ENCODE measurements around the gene FHIT.

FHIT gene

DNA sequence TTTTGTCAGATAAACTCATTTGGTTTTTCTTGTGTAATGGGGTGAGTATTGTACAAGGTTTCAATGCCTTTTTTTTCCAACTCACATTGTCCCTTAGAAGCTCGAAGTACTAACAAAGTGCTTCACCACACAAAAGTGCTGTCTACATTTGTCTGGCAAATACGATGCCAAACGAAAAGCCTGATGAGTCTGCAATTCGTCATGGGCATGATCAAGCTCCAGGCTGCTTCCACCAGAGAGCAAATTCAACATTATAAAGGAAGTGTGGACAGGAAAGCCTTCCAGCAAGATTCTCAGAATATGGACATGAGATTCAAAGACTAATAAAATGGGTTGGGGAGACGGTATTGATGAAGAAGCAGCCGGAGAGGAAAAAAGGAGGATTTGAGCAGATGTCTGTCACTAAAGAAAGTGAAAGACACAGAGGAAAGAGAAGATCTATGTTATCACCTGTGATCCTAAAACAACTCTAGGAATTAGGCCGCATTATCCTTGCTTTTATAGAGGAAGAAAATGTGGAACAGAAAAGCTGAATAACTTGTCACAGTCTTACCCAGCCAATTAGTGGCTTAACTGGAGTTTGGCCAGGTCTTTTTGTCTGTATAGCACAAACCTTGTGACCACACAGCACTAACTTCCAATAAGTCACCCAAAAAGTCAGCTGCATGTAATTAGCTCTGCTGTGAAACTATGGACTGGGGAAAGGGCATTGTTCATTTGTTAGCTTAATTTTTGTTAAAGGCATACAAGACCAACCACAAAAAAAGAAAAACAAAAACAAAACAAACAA, 494.8 kb downstream of the FHIT start:
- no peak for DNase-seq

DNA sequence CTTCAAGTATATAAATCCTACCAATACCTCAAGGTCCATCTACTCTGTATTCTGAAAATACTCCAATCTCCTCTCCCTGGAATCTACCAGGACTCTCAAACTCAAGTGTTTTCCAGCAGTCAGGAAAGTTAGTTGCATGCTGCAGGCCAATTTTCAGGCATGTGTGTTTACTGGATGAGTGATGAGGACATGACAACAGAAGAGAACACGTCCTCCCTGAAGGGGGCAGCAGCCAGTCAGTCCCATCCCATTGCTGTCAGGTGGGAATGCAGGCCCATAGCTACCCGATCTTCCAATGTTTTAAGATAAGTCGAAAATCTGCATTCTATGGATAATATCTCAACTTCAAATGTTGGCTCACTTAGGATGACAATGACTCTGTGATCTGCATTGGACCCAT, 496.2 kb downstream of the FHIT start:
- DNase-seq, result no peak

DNA sequence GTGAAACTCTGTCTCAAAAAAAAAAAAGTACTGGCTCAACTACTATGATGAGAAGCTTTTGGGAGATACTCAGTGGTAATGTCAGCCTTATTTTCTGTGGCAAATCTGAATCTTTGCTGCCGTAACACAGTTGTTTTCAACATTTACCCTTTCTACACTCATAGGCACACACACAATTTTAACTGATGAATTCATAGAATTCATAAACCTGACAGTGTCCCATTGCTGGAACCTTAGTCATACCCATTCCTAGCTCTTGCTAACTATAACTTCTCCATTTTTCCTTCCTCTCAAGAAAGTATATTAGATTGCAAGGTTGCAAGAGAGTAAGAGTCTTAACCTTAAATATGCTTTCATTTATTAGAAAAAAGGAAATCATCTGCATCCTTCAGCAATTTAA, 496.6 kb downstream of the FHIT start:
- no peak for DNase-seq

DNA sequence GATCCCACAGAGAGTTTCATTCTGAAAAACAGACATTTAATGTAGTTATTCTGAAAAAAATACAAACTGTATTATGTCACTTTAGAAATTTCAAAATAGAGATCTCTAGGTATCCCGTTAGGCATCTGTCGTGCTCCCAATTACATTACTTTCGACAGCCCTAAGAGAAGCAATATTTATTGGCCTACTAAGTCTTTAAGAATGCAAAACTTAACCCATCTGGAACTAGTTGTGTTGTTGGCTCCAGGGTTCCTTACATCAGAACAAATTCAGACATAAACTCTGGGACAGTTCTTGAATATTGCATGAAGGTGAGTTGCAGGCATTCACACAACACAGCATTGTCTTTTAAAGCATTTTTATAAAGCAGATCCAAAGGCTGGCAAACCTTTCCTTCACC, 498.4 kb downstream of the FHIT start:
- DNase-seq, result no peak

DNA sequence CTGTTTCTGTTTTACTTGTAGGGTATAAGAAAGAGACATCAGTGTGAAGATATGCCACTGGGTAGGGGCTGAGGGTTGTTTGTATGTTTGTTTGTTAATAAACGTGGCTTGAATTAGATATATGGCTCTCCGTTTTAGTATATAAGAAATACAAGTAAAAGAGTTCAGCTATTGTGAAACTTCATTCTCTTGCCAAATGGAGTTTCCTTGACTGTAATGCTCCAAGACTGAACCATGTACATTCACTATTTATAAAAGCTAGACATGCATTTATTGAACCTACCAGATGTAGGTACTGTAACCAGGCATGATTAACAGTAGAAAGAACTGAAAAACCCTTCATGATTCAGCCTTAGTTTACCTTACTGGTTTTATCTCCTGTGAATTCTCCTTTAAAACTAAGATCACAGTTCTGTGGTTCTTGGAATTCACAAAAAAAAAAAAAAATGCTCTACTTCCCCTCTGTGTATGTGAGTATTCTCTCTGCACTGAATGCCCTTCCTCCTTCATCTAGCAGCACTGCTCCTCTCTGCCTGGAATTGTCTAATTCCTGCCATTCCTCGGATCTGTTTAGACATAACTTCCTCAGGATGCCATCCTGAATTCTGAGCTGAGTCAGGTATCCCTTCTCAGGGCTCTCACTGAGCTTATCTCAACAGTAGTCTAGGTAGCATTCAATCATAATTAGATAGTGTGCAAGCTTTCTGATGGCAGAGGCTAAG, 504.4 kb downstream of the FHIT start:
- DNase-seq, result no peak

DNA sequence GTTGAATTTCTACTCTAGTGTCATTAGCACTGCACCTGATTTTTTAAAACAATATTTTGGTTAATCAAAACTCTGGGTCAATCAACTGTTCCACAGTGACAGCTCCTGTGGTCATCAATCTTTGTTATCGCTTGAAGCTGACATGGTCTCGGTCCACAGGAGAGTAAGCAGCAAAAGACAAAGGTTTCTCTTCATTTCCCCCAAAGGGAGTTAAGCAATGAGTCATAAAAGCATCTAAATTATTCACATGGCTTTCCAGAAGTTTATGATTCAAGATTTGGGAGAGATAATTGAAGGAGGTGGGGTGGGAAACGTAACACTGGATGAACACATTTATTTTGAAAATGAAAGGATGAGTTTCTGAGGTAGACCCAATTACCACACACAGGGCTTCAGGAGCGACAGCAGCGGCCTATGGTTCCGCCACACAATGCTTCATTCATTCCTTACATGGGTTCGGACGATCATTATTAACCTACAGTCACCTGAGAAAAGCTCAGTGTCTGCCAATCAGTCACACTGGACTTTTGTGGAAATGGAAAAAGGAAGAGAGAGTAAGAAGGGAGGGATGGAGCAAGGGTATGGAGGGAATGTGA, 505.1 kb downstream of the FHIT start:
- no peak for DNase-seq

DNA sequence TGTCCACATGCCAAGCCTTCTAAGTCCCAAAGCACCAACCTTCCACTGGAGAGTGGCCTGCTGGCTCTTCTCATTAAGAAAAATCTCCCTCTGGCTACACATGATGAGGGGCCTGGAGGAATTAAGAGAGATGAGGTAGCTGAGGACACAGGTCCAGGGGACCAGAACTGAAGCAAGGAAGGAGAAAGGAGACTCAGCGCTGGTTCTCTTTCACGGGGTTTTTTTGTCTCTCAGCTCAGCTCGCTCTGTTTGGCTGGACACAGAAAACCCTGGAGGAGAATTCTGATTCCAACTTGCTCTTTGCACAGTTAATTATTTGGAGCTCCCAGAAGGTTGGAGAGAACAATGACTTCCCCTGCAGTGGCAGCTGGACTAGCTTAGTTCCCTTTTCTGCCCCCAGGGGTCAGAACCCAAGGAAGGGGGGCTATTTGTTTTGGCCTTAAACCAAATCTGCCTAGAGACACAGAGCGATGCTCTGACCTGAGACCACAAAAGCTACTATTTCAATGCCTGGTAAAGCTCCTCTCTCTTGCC, 507.6 kb downstream of the FHIT start:
- DNase-seq, result no peak

DNA sequence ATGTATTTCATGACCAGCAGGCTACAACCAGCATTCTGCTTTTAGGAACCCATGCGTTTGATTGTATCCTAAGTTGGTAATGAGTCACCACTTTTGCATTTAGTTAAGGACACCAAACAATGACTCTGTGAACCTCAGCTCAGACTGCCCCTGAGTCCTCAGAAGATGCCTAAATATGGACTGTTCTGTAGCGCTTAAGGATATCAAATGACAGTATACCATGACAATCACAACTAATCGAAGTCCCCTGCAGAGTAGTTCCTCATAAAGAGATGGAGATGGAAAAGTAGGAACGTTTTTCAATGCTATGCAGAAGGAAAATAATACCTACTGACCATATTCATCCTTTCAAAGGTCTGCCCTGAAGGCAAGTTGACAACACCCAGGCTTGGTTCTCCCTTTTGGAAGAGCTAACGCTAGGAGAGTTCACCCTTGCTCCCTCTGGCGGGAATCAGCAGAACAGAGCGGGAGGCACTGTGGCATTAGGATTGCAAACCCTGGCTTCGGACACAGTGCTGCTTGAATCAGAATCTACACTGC, 508.6 kb downstream of the FHIT start:
- no peak for DNase-seq

DNA sequence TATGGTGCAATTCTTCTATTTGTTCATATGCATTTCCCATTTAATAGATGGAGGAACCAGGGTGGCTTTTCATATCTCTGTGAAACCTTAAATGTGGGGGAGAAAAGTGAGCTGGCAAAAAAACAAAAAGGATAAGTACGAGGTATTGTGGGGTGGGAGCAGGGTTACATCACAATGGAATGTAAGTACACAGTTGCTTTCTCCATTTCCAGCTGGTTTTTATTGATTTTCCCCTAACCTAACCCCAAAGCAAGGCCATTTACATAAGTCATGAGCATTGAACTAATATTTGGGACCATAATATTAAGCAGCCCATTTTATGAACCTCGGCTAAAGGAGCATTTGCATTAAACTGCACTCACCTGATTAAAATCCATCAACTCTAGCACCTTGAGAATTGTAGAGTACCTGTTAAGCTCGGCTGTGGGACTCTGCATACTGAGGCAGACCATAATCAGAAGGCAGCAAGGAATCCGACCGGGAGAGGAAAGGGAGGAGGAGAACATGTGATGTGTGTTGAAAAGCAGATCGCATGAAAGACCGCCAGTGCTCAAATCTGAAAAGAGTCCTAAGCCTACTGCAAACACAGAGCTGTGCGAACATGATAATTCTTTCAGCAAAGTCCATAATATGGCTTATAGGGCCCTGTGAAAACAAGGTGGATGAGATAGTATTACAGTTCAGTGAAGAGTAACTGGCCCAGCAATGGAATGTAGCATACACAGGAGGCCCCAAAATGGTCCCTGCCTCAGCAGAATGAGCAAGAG, 513.4 kb downstream of the FHIT start:
- DNase-seq, result no peak

DNA sequence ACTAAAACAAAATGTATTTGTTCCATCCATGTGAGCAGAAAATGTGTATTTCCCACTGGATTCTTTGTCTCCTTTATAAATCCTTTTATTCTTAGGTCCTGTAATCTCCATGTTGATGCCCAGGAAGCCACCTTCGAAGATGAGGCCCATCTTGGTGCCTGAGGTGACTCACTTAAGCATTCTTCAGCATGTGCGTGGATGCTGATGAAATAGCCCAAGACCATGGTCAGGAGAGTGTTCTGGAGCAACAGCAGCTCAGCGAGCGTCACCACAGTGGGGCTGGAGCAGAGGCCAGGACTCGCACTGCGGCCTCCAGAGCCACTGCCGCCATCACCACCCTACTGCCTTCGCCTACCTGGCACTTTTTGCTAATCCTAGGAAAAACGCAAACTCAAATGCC, 520.9 kb downstream of the FHIT start:
- DNase-seq, result no peak

DNA sequence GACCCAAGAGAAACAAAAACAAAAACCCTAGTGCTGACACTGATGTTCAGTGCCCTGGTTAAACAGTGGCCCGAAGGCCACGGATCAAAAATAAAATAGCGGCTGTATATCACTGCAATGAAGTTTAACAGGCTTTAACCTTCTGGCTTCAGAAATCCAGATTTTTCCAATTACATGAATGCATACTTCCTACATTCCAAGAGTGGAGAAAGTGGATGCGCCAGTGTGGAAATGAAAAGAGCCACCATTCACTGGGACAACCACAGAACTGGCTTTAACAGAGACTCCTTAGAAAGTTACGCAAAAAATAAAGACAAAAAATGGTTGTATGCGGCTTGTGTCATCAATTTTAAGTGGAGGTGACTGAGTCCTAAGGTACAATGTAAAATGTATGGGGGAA, 522.2 kb downstream of the FHIT start:
- no peak for DNase-seq

DNA sequence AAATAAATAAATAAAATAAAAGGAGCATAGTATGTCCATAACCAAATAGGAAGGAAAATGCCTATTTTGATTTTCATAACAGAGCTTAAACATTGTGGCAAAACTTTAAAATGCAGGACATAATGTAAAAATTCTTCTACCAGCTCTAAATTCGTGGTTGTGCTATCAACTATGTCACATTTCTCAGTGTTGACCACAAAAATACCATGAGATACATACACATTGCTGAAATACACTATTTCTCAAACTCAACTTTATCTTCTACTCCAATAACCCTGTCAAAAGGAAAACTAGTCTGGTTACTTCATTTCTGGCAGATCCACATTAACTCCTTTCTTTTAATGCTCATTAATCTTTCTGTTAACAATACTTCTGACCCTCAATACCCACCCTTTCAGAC, 523.2 kb downstream of the FHIT start:
- DNase-seq, result no peak

DNA sequence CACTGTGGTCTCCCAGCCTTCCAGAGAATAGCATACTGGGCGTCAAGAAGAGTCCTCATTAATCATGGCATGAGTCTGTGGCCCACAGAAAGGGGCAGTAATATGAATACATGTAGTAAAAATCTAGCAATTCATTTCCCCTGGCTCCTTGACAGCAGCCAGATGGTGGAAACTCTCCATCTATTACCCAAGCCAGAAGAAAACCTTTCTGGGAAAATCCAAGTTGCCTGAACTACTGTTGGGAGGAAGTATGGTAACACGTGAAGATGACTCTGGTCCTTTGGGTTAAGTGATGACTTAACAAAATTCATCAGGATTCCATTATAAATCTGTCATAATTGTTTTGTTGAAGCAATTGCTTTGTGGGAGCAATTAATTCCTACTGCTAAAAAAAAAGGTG, 530.5 kb downstream of the FHIT start:
- no peak for DNase-seq

DNA sequence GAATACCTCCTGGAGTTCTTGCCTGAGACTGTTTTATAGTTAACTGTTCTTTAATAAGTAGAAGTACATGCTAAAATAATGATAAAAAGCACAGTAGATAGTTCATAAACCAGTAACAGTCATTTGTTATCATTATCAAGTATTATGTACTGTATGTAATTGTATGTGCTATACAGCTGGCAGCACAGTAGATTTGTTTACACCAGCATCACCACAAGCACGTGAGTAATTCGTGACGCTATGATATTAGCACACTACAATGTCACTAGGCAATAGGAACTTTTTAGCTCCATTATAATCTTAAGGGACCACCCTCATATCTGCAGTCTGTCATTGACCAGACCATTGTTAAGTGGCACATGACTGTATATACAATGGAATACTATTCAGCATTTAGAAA, 534.7 kb downstream of the FHIT start:
- no peak for DNase-seq

DNA sequence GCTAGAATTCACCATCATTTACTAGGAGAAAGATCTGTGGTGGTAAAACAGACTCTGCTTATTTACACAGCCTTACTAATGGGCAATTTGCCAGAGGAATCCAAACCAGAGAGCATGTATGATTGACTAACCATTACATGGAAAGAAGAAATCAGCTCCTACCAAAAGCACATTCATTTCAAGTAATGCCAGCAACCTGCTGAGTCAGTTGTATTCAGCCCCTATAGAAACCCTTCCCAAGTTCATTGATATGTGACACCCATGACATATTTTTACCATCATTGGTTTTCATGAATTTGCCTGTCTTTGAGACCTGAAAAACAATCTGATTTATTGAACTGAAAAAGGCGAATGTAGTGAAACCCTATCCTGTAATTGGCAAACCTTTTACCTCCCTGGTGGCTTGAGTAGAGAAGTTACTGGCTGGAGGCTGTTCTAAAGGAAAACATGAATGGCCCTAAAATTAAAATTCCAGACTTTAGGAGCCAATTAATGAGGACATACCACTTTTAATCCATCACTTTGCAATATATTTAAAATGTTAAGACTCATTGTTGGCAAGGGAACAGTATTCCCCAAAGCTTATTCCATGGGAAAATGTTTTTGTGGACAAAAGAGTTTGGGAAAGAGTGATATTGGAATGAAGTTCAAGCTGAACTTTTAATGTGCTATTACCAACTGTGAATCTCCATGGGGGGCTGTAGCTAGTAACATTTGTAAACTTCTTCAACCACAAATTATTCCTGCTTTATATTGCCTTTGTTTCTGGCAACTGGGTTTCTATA, 542.9 kb downstream of the FHIT start:
- peak; percentile 0 for DNase-seq

DNA sequence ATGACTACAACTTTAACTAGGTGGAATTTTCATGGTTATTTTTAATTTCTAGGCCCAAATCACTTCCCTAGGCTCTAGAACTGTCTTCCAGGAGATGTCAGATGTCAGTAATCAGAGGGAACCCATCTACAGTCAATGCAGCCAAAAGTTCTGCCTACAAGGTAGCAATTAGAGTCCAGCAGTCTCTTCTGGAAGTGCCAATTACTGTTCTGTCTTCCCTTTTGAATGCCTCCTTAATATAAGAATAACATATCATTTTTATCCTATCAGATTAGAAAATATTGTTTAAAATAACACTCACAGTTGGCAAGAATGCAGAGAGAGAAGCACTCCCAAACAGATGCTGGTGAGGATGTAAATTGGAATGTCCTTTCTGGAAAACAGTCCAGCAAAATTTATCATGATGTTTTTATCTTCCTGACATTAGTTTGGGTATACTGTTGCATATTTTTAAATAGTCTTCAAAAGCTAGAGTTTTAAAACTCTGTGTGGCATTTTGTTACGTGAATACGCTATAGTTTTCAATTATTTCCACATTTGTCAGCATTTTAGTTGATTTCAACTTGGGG, 543.7 kb downstream of the FHIT start:
- no peak for DNase-seq

DNA sequence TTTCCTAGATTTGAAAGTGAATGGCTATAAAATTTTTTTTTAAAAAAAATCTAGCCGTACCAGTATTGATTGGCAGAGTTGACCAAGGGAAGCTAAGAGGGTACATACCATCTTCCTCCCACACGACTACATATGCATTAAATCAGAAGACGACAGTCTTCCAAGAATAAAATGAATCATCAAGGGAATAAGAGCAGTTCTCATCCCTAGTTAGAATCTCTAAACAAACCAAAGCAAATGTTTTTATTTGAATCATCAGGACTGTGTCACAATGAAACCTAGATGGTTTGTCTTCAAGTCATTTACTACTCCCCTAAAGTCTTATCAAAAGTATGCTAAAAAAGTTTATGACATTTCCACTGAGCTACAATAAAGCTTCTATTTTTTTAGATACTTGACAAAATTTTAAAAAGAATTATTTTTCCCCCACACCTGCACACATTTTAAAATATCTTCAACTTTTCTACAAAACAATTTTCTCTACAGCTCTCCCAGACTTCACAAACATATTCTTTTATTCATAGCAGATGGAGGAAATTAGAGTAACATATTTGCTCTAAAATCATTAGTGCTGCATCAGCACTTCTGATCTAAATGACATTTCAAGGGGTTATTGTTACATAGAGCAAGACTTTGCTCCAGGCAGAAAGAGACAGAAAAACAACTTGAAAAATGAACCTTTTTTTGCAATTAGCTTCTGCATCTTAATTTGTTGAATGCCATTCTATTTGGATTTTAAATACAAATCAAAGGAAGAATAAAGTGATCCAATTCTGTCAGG, 547.1 kb downstream of the FHIT start:
- no peak for DNase-seq

DNA sequence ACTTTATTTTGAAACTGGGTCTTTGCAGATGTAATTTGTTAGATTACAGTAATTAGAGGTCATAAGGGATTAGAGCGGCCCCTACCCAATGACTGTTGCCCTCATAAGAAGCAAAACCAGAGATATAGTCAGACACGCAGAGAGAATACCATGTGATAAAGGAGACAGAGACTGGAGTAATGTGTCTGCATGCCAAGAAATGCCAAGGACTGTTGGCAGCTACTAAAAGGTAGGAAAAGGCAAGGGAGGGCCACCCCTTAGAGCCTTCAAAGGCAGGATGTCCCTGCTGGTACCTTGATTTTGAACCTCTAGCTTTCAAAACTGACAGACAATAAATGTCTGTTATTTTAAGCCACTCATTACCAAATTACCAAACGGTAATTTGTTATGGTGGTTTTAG, 548.2 kb downstream of the FHIT start:
- no peak for DNase-seq

DNA sequence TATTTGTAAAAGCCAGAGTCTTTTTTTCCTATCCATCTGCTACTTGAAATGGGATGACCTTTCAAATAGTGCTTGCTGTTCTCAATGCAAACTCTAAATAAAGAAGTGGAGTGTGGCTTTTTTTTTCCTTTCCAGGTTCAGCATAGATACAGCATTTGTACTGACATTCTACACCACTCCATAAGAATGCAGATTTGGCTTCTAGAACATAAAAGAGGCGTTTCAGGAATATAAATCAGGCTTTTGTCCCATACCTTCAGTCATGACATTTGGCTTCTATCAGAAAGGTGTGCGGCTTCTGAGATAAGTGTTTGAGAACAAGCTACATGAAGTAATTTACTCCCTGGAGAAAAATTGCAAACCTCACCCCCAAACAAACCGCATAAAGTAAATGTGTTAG, 553.1 kb downstream of the FHIT start:
- DNase-seq, result no peak

DNA sequence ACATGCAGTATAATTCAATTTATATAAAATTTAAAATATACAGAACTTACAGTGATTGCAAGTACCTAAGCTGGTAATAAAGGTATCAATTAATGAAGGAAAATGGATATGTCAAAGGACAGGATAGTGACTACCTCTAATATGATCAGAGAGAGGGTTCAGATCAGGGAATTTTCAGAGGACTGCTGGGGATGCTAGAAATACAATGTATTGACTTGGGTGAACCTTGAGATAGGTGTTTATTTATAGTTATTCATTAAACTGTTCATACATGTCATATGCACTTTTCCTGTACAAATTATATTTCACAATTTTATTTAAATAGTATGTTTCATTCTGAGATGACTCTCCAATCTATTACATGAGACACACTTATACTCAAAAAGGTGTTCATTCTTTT, 554.1 kb downstream of the FHIT start:
- DNase-seq, result no peak

Measured in DMS 273 treated with DMSO at 0.1 percent for 48 hours (cell line).